Esophagus squamous epithelium (tissue), 4 donors: Measurements from ENCODE around the gene TOGARAM2.

Experiments
- POLR2A ChIP-seq, 4 donors: fragments of 450-650 bp; IDR thresholded peaks; one replicate each; pipeline ENCODE4 v1.6.1; 2017; ENCODE audit warnings: antibody characterized with exemption in 4 of 4, mild to moderate bottlenecking in 4 of 4, moderate library complexity in 3 of 4
- TF ChIP-seq, protein P1 (sequence below), 6 experiments: fragments of 450-650 bp in 4 of 6; fragments of 200-600 bp in 2 of 6; sonication (generic) in 2 of 6; IDR thresholded peaks; one replicate each; pipeline ENCODE4 v1.5.1; 2016 to 2019; ENCODE audit warnings: antibody characterized with exemption in 6 of 6, mild to moderate bottlenecking in 4 of 6, moderate library complexity in 4 of 6

DNA sequence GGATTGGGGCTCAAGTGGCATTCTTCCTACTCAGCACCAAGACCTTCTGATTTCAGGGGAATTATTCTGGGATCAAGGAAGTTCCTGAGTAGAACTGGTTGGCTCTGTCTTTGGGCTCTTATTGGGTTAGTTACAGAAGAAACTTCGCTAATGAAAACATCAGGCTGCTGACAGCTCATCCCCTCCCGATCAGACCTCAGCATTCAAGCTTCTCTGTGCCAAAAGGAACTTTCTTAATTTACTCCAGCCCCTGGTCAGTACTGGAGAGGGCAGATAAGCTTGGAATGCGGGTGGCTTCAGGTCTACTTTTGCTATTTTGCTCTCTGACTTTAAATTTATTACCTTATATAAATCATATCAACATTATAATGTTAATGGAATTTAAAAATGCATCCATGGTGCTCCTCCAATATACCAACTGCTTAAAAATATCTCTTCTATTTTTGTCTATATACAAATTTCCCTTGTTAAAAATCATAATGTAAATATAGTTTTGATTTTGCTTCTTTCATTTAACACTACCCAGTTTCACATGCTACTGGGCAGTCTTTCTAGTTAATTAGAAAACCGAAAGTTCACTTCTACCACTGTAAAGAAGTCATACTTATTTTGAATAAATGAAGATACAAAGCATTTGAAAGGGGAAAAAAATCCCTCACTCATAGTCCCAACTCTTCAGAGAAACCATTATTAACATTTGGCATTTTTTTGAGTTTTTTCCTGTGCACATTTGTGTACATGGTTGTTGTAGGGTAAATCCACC lies 58.8 kb downstream of the TOGARAM2 start:
- TF ChIP-seq, protein P1, sequence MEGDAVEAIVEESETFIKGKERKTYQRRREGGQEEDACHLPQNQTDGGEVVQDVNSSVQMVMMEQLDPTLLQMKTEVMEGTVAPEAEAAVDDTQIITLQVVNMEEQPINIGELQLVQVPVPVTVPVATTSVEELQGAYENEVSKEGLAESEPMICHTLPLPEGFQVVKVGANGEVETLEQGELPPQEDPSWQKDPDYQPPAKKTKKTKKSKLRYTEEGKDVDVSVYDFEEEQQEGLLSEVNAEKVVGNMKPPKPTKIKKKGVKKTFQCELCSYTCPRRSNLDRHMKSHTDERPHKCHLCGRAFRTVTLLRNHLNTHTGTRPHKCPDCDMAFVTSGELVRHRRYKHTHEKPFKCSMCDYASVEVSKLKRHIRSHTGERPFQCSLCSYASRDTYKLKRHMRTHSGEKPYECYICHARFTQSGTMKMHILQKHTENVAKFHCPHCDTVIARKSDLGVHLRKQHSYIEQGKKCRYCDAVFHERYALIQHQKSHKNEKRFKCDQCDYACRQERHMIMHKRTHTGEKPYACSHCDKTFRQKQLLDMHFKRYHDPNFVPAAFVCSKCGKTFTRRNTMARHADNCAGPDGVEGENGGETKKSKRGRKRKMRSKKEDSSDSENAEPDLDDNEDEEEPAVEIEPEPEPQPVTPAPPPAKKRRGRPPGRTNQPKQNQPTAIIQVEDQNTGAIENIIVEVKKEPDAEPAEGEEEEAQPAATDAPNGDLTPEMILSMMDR (IDR thresholded peaks at IDR 0.05): no peak
- no peak for TF ChIP-seq POLR2A (IDR thresholded peaks at IDR 0.05)
